Activated CD8-positive, alpha-beta memory T cell treated with anti-CD3 and anti-CD28 coated beads, Interleukin-2, amount 50 U/mL, for 24 hours (primary cell): ENCODE data around the gene ING4.

Experiments used
- DNase-seq: peaks from one replicate; pipeline ENCODE4 v3.0.0-alpha.2; 2020; ENCODE audit errors: extremely low read depth

The ING4 gene

DNA sequence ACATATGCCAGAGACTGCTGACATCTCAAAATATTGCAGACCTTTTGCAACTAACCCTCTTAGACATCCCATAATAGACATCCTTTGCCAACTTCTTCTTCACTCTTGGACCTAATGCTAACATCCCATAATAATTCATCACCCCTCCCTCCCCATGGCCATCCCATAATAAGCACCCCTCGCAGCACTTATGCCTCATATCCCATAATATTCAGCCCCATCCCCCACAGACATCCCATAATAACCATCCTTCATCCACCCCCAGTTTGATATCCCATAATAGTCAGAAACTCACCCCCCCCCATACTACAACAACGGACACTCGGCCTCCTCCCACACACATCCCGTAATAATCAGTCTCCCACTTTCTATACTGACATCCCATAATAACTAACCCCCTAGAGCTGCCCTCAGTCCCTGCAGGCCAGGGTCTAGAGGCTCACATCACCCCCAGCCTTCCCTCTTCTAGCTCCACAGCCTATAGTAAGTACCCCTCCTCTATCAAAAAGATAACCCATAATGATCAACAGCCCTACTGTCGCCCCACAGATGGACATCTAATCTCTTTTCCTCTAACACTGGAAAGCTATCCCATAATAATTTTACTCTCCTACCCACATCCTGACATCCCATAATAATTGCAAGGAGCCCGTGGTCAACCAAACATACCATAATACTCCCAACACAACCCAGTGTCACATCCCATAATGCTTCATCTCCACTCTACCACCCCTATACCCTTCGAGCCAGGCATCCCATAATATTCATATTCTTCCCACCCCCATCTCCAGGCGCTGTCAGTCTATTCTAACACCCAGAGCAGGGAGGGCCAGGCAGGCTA lies 54.9 kb downstream of the ING4 start:
- no peak for DNase-seq

DNA sequence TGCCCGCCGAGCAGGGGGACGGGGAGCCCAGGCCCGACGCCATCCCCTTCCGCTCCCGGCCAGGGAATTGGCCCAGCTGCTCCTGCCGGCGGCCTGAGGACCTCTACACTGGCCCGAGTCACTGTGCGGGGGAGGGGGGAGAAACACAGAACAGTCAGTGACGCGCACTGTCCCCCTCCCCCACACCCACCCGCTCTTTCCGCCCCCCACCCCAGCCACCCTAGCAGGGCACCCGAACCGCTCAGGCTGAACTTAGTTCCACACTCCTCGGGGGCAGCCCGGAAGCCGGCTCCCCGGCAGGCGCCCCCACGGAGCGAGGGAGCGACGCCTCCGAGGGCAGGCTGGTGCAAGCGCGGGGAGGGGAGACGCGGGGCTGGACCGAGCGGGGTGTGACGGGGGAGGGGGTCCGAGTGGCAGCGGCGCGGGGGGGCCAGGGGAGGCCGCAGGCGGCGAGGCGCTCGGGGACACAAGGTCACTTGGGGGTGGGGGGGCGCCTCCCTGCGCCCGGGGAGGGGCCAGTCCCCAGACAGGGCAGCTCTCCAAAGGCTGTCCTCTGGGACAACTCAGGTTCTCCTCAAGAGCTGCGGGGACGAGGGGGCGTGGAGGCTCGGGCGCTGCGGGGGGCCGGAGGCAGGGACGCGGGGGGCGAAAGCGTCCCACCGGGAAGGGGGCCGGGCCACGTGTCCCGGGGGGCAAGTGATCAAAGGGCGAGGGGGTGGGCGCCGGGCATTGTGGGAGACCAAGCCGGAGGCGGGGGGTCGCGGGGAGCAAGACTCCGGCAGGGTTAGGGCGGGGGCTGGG lies 56.4 kb downstream of the ING4 start:
- no peak for DNase-seq

GRCh38 chr12:6605421-6606330 lies 57.2 kb downstream of the ING4 start:
- no peak for DNase-seq

DNA sequence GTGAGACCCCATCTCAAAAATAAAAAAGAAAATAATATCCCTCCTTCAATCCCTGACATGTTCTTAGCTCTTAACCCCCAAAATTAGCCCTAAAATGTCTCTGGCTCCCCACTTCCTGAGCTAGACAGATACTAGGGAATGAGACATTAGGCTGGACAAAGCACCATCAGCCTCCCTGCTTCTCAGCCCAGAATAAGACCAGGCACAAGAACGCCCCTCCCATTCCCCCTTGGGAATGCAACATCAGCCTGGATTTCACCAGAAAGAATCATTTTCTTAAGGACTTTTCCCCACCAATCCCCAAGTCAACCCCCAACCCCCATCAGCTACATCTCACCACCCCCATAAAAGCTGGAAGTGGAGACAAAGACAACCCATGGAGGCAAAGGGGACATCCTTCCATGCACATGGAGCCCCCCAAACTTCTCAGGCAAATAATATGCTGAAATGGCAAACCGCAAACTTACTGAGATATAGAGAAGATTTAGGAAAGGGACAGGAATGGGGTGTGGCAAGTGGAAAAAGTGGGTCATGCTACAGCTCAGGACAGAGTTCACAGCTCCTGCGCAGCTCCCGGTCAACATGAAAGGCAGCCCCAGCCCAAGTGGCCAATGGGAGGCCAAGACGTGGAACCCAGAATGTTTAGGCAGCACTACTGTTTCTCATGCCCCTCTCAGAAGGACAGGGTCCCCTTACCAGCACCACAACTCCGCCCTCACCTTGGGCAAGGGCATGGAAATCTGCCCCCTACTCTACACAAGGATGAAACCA lies 58.5 kb downstream of the ING4 start:
- DNase-seq: no peak

DNA sequence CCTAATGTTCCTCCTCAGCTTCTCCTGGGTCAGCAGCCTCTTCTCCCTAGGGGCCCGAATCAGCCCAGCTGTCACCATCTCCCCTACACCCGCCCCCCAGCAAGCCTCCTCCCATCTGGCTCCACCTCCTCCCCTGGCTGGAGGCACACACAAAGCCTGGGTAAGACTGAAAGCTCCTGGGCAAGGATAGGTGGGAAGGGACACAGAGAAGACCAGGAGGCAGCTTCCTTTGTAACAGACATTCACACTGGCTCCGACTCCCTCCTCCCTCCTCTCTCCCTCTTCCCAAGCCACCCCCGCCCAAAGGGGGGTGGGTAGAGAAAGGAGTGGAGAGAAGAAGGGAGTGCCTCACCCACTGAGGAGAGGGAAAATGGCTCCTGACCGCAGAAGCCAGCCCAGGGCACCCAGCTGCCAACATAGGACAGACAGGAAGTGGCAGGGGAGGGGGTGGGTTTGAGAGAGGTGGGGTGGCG lies 59.8 kb downstream of the ING4 start:
- DNase-seq: no peak

DNA sequence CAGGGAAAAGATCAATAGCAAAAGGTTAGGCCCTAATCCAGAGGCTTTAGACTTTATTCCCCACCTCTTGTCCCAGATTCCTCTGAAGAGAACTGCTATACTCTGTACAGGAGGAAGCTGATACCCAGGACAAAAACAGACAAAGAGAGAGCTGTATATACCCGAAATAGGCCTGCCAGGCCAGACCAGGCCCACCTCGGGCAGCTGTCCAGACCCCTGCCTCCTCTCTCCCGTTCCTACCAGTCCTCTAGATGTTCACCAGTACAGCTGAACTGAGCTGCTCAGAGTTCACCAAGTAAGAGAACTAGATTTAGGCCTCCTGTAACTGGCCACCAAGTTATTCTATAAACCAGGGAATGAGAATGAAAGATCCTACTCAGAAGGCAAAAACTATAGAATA lies 60.4 kb downstream of the ING4 start:
- DNase-seq: no peak
